ENCODE measurements around the gene TUFT1.

GRCh38 chr1:151604291-151604690 is 64.2 kb downstream of the TUFT1 start:
- TF ChIP-seq CTCF (IDR thresholded peaks at IDR 0.05) (no peak), POLR2A (IDR thresholded peaks at IDR 0.05) (no peak), POLR2AphosphoS5 (IDR thresholded peaks at IDR 0.05) (no peak)
